Measurements from ENCODE around the gene GANAB.
A peak's percentile ranks its signal among the peaks of the same experiment; 100 is the strongest.
"Not testable (repeated sequence)": the region's sequence is repeated elsewhere in the genome, so short reads cannot be mapped to it uniquely, and the experiment has no call there.

Gene GANAB

GRCh38 chr11:62621567-62622470 is 24.6 kb downstream of the GANAB start, which contains the start of gene B3GAT3:
B3GAT3 (minus strand) TSS chr11:62621986; CDS start chr11:62621947, 39 bp downstream.
- in situ Hi-C loops (cut with MboI; ENCODE audit: low pct_unique_long_range_greater_than_20kb, low sequenced_read_pairs, unreplicated experiment), result no loop called here
- TF ChIP-seq, protein P1, sequence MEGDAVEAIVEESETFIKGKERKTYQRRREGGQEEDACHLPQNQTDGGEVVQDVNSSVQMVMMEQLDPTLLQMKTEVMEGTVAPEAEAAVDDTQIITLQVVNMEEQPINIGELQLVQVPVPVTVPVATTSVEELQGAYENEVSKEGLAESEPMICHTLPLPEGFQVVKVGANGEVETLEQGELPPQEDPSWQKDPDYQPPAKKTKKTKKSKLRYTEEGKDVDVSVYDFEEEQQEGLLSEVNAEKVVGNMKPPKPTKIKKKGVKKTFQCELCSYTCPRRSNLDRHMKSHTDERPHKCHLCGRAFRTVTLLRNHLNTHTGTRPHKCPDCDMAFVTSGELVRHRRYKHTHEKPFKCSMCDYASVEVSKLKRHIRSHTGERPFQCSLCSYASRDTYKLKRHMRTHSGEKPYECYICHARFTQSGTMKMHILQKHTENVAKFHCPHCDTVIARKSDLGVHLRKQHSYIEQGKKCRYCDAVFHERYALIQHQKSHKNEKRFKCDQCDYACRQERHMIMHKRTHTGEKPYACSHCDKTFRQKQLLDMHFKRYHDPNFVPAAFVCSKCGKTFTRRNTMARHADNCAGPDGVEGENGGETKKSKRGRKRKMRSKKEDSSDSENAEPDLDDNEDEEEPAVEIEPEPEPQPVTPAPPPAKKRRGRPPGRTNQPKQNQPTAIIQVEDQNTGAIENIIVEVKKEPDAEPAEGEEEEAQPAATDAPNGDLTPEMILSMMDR (IDR thresholded peaks at IDR 0.05; ENCODE audit: extremely low read depth, insufficient read depth, missing control alignments), result no peak
- peak; percentile 99 for DNase-seq (ENCODE audit: low spot score)

DNA sequence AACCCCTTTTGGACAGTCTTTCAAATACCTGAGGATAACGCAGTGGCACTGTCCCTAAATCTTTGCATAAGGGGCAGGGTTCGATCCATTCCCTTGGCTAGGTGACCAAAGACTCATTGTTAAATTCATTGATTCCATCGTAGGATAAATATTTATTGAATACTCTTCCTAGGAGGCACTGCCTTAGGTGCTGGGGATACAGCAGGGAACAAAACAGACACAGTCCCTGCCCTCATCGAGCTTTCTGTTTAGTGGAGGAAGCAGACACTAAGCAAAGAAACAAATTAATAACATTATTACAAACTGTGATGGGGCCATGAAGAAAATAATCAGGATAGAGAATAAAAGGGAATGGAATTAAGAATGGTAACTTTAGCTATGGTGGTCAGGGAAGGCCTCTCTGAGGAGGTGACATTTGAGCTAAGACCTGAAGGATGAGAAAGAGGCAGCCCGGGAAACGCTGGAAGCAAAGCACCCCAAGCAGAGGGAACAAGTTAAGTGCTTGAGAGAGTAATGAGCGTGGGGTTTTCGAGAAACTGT is 25.3 kb downstream of the GANAB start:
- DNase-seq (ENCODE audit: low spot score), result no peak
- in situ Hi-C loops (cut with MboI; ENCODE audit: low pct_unique_long_range_greater_than_20kb, low sequenced_read_pairs, unreplicated experiment), result no loop called here
- TF ChIP-seq, protein P1 (IDR thresholded peaks at IDR 0.05; ENCODE audit: extremely low read depth, insufficient read depth, missing control alignments), result no peak

DNA sequence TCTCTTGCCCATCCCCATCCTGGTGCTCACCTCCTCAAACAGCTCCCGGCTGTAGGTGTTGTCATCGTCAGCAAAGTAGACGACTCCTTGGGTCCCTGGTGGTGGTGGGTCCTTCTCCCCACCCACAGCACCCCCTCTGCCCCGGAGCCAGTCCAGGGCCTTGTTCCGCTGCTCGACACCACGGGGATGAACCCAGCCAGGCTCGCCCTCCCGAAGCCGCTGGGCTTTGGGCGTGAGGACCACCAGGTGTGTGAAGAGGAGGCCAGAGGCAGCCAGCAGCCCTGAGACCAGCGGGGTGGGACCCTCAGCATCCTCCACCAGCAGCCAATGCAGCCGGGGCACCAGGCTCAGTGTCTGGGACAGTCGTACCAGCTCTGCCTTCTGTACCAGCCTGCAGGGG is 29.5 kb downstream of the GANAB start:
- in situ Hi-C loops (cut with MboI; ENCODE audit: low pct_unique_long_range_greater_than_20kb, low sequenced_read_pairs, unreplicated experiment); DNase-seq (ENCODE audit: low spot score): not testable (repeated sequence)

- in situ Hi-C loops (cut with MboI; ENCODE audit: low pct_unique_long_range_greater_than_20kb, low sequenced_read_pairs, unreplicated experiment), result no loop called here
- DNase-seq (ENCODE audit: low spot score), result no peak
- TF ChIP-seq, protein P1 (IDR thresholded peaks at IDR 0.05; ENCODE audit: extremely low read depth, insufficient read depth, missing control alignments), result no peak
Observed at GRCh38 chr11:62615521-62615920, 30.9 kb downstream of the GANAB start.

DNA sequence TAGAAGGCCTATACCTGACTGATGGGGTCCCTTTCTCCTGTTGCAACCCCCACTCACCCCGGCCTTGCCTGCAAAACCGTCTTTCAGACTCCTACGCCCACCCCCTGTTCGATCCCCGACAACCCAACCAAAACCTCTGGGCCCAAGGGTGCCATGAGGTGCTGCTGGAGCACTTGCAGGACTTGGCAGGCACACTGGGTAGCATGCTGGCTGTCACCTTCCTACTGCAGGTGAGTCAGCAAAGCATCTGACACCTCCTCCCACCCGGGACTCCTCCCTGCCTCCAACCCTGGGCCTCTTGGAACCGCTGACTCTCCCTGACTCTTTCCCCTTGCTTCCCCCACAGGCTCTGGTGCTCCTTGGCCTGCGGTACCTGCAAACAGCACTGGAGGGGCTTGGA is 32.1 kb downstream of the GANAB start:
- TF ChIP-seq, protein P1 (IDR thresholded peaks at IDR 0.05; ENCODE audit: extremely low read depth, insufficient read depth, missing control alignments), result no peak
- no peak for DNase-seq (ENCODE audit: low spot score)
- in situ Hi-C loops (cut with MboI; ENCODE audit: low pct_unique_long_range_greater_than_20kb, low sequenced_read_pairs, unreplicated experiment), result no loop called here

GRCh38 chr11:62613291-62613778 is 33.1 kb downstream of the GANAB start:
- in situ Hi-C loops (cut with MboI; ENCODE audit: low pct_unique_long_range_greater_than_20kb, low sequenced_read_pairs, unreplicated experiment), result no loop called here
- TF ChIP-seq, protein P1 (IDR thresholded peaks at IDR 0.05; ENCODE audit: extremely low read depth, insufficient read depth, missing control alignments), result no peak

More at GRCh38 chr11:62613291-62613778, 33.1 kb downstream of the GANAB start:
- DNase-seq (ENCODE audit: low spot score), result no peak
